AML-193 (cell line): Measurements from ENCODE around the gene APOO.
"Not testable (repeated sequence)": the region's sequence is repeated elsewhere in the genome, so short reads cannot be mapped to it uniquely, and the experiment has no call there.

Source experiments
- DNase-seq, 2 experiments: peaks; one replicate each; lab custom pipeline; 2025; lab: John Stamatoyannopoulos, UW

The APOO gene

DNA sequence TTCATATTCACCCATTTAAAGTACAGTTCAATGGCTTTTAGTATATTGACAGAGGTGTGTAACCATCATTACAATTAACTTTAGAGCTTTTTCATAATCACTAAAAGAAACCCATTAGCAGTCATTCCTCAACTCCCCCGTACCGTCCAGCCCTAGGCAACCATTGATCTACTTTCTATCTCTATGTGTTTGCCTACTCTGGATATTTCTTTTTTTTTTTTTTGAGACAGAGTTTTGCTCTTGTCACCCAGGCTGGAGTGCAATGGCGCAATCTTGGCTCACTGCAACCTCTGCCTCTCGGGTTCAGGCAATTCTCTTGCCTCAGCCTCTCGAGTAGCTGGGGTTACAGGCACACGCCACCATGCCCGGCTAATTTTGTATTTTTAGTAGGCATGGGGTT is 48.5 kb downstream of the APOO start:
- DNase-seq, result not testable (repeated sequence)

DNA sequence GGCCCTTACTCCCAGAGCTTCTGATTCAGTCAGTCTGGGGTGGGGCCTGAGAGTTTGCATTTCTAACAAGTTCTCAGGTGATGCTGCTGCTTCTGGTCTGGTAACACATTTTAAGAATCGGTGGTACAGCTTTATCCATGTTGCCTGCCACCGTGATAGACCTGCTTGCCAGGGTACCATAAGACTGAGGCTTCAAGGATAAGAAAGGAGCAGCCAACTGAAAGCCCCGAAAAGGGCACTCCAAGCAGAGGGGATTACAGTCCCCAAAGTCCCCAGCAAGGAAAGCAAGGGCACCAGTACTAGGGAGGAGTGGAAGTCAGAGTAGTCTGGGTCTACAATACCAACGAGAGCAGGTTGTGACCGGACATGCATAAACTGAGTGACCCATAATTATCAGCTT is 49.8 kb downstream of the APOO start:
- no peak for DNase-seq

DNA sequence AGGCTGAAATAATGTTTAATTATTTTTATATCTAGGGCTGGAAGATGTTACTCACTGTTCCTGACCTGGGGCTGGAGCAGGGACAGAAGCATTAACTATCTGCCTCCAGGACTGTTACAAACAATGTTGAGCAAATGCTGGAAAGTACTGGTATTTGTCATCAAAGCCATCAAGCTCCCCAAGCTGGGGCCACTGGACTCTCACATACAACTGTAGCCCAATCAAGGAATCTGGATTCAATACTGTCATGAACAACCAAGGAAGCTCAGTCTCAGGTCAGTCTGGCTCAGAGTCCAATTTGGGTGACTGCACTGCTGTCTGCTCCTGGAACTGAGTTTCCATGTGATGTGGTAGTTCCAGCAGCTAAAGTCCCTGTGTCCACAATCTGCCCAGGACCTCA is 50.4 kb downstream of the APOO start:
- no peak for DNase-seq

DNA sequence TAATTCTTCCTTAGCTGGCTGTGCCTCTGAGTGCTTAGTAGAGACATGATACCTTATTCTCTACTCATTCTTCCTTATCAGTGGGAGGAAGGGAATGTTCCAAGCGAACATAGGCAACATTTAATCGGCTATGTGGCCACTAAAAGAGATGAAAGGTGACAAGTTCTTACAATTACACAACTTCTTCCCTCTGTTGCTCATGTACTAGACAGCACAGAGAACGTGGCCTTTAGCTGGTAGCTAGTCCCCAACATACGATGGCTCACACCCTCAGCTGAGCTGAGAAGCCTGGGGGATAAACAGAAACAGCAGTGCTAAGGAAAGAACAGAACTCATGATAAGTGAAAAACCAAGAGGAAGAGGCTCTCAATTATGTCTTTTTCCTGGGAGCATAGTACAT is 52.2 kb downstream of the APOO start:
- no peak for DNase-seq

DNA sequence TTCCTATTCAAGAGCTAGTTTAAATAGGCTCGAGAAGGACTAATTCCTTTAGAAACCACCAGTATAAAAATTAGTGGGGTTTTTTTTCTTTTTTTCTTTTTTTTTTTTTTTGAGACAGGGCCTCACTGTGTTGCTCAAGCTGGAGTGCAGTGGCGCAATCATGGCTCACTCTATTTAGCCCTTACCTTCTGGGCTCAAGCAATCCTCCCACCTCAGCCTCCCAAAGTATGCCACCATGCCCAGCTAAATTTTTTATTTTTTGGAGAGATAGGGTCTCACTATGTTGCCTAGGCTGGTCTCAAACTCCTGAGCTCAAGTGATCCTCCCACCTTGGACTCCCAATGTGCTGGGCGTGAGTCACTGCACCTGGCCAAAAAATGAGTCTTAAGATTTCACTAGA is 52.8 kb downstream of the APOO start:
- DNase-seq, result peak; percentile 8 to 25

DNA sequence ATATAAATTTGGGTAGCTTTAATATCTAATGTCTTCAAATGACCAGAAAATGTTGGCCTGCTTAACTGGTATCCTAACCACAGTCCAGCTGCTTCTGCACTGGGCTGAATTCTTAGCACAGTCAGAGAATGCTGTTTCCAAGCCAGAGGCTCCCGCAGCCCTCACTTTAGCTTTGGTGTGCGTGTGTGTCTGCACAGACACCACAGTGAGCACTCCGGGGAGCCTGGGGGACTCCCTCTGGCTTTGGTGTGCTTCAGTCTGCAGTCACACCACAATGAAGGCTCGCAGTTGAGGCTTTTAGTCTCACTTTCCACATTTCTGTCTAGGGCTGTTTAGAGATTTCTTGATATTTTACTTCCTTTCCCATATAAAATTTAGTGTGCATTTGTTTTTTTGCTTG is 53.6 kb downstream of the APOO start:
- no peak for DNase-seq

DNA sequence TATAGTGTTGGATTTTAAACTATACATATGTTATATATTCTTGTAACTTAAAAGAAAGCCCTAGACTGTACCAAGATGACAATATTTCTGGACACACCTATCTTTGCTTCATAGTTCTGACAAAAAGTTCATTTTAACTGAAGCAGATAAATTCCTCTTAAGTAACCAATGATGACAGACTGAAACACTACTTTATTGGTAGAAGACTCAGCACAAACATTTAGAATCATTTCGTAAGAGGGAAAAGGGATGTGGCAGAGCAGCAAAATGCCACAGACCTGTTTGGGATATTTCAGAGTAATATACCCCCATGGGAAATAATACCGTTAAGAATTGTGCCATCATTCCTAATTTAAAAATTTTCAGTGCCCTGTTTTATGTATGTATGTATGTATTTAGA is 56.2 kb downstream of the APOO start:
- DNase-seq, result peak; percentile 29 to 44

DNA sequence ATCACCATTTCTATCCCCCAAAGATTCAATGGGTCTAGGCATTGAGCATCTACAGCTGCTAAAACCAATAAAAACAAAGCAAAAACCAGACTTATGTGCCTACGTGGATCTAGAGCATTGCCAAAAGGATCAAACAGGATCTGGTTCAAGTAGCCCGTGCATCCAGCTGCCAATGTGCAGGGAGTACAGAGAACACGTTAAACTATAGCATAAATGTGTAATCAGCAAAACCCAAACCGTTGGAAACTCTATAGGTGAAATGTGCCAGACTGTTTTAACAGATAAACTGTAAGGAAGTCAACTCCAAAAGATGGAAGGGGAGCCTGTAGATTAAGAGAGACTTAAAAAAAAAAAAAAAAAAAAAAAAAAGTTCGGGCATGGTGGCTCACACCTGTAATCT is 58.5 kb downstream of the APOO start:
- DNase-seq, result no peak

DNA sequence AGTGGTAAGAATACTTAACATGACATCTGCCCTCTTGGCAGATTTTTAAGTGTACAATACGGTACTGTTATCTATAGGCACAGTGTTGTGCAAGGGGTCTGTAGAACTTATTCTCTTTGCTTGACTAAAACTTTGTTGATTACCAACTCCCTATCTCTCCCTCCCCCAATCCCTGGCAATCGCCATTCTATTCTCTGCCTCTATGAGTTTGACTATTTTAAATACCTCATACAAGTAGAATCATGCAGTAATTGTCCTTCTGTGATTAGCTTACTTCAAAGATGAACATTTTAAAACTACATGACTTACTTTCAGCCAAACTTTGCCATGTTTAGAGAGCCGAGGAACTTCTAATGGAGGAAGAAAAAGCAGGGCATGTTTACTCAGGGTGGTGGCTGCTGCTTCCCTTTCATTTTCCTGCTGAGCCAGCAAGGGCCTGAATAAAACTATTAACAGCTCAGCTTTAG is 62.4 kb downstream of the APOO start:
- no peak for DNase-seq

DNA sequence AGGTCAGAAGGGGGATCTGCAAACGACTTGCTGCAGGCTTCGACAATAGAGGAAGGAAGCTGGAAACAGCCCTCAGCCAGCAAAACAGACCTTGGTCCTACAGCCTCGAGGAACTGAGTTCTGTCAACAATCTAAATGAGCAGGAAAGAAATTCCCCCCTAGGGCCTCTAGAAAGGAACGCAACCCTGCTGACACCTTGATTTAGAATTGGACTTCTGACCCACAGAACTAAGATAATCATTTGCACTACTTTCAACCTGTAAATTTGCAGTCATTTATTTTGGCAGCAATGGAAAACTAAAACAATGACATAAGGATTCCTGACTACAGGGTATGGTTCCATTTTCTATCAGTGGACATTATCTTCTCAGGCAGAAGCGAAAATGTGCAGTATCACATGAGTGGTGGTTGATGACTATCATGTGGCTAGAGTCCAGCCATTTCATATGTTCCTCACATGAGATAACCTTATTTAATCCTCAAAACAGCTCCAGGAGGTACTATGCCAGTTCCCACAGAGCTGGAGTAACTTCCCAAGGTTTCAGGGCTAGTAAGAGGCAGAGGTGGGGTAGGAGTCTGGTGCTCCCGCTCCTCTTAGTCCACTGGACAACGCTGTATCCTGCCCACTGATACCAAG is 63.1 kb downstream of the APOO start:
- peak; percentile 16 to 28 for DNase-seq

DNA sequence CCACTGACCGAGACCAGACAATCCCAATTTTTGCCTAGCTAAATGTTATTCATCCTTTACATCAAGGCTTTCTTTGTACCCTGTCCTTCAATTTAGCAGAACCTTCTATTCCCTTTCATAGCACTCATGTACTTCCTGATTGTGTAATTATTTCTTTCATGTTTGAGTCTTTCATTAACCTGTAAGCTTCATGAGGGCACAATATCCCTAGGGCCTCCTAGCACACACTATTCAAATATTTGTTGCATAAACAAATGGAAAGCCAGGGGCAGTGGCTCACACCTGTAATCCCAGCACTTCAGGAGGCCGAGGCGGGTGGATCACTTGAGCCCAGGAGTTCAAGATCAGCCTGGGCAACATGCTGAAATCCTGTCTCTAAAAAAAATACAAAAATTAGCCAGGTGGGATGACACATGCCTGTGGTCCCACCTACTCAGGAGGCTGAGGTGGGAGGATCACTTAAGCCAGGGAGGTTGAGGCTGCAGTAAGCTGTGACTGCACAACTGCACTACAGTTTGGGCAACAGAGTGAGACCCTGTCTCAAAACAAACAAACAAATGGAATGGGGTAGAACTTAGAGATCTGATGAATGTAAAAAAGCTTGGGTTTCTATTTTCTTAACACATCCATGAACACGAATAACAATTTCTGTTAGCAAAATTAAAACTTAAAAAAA is 65.8 kb downstream of the APOO start:
- no peak for DNase-seq

DNA sequence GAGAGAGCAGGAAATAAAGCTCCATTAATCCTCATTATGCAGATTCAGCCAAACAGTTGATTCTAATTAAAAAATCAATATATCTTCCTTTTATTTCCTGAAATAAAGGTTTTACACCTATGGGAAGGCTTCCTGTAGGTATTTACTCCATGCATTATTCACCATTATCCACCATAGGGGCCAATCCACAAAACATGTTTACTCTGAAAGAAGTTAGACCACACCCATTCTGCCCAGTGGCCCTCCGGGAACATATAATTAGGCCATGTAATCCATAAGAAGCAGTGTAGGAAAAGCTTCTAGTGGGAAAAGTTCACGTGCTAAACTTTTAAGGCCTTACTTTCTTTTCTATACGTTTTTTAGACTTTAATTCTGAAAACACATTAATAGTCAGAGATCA is 67.1 kb downstream of the APOO start:
- DNase-seq, result no peak

DNA sequence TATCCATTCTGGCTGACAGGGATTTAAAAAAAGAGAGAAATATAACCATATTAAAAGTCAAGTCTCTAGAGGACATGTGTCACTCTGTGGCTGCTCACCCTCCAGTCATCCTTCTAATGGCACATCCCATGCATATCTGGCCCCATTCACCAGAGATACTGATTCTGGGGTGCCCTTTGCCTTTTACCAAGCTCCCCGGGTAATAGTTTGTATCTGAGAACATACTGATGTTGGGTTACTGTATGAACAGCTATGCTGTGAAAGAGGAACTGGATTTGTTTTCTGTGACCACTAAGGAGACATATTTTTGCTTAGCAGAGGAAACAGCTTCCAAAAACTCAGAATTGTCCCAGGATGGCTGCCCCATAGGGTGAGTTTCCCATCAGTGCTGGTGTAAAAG is 68.8 kb downstream of the APOO start:
- peak in 1 of 2 experiments; percentile 12 for DNase-seq

DNA sequence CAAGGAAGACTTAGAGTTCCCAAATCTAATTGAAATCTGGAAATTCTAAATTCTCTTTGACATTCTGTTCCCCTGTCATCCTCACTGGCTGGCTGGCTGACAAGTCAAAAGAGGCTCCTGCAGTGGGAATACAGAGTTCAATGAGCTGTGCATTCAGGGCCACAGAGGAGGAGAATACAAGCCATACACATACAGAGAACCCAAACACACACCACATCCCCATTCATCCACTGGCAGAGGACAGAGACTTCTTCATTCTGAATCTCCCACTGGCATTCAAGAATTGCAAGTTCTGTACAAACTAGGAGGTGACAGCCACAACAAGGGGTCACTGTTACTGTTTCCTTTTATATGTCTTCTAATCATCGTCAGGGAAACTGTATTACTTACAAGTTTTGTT is 75.0 kb downstream of the APOO start:
- no peak for DNase-seq

DNA sequence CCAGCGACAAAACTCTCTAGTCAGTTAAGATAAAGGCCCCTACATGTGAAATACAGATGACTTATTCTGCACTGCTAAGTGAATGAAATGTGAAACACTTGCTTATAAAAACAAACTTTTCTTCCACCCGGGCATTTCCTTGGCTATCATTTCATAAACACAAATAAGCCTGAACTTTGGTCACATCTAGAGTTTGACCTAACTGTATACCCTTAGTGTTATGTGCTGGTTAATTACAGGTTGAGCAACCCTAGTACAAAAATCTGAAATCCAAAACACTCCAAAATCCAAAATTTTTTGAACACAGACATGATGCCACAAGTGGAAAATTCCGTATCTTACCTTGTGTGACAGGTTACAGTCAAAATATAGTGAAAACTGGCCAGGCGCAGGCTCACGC is 78.9 kb downstream of the APOO start:
- DNase-seq, result no peak

DNA sequence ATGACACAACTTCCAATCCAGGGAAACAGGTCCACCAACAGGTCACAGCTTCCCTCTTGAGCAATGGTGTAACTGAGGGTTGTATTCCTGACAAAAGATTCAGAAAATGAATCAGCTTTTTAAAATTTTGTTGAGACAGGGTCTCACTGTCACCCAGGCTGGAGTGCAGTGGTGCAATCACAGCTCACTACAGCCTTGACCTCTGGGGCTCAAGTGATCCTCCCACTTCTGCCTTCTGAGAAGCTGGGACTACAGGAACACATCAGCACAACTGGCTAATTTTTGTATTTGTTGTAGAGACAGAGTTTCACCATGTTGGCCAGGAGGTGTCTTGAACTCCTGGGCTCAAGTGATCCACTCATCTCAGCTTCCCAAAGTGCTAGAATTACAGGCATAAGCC is 81.1 kb downstream of the APOO start:
- DNase-seq, result no peak

DNA sequence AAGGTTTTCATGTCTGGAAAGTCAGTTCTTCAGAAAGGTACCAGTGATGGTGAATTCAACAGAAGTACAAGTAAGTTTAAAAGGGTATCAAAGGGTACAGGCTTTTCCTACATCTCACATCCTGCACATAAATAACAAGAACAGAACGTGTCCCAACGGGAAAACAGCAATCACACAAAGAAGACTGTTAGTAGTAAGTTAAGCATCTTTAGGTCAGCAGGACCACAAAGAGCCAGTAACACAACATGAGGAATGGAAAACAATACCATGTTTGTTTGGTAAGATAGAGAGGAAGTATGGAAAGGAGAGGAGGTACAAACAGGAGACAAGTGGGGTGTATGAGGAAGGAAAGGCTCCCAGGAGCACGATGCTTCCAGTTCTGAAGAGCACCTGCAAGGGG is 81.5 kb downstream of the APOO start:
- no peak for DNase-seq

DNA sequence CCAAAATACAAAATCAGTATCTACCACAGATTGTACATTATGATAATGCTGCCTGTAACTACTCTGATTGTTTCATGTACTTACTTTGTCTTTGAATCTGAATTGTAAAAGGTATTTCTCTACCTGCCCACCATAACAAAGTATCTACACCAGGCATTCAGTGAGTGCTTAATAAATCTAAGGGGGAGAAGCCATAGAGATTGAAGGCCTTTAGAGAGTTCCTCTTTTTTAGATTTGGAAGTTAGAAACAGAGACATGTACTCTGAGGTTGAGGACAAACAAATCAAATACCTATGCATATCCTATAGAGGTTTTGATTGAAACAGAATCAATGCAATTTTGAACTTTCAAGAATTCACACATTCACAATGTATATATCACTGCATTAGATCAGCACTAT is 82.1 kb downstream of the APOO start:
- DNase-seq, result no peak

DNA sequence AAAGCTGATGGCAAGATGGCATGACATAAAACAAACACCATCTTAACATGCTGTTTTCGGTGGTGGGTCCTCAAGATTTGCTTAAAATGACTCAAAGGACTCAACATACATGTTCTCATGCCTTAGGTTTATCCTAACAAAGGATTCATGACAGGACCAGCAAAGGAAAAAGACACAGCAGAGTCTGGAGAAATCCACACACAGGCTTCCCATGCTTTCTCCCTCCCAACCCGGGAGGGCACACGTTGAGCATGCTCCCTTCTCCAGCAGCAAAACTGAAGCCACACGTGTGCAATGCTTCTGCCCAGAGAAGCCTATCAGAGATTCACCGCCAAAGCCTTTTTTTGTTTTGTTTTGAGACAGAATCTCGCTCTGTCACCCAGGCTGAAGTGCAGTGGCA is 84.9 kb downstream of the APOO start:
- DNase-seq, result no peak

DNA sequence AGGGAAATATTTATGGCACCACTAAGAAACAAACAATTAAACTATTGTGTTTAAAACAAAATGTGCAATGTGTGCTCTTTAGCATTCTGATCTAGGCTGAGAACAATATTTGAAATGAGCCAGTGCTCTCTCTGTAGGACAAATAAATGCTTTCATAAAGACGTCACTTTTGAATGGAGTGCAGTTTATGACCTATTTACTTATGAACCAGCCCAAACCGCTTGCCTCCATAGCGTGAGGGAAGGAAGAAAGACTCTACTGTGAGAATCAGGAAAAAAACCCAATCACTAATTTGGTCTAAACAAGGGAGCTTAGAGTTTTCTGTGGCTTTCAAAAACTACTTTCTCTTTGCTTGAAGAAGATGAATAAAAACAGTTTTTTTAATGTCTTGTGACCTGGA is 85.3 kb downstream of the APOO start:
- DNase-seq, result no peak

DNA sequence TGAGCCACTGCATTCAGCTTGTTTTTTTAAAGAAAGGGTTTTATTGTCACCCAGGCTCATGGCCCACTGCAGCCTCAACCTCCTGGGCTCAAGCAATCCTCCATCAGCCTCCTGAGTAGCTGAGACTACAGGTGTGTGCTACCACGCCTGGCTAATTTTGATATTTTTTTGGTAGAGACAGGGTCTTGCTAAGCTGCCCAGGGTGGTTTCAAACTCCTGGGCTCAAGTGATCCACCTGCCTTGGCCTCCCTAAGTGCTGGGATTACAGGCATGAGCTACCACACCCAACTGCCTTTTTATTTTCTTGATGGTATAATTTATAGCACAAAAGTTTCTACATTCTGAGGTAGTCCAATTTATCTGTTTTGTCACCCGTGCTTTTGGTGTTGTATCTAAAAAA is 85.9 kb downstream of the APOO start:
- no peak for DNase-seq

DNA sequence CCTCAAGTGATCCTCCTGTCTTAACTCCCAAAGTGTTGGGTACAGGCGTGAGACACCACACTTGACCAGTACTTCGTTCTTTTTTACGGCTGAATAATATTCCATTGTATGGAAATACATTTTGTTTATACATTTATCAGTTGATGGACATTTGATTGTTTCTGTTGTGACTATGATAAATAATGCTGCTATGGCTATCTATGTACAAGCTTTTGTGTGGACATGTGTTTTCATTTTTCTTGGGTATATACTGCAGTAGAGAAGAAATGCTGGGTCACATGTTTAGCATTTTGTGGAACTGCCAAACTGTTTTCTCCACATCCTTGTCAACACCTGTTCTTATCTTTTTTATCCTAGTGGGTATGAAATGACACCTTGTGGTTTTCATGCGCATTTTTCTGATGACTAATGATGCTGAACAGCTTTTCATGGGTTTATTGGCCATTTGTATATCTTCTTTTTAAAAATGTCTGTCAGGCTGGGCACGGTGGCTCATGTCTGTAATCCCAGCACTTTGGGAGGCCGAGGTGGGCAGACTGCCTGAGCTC is 87.4 kb downstream of the APOO start:
- no peak for DNase-seq

DNA sequence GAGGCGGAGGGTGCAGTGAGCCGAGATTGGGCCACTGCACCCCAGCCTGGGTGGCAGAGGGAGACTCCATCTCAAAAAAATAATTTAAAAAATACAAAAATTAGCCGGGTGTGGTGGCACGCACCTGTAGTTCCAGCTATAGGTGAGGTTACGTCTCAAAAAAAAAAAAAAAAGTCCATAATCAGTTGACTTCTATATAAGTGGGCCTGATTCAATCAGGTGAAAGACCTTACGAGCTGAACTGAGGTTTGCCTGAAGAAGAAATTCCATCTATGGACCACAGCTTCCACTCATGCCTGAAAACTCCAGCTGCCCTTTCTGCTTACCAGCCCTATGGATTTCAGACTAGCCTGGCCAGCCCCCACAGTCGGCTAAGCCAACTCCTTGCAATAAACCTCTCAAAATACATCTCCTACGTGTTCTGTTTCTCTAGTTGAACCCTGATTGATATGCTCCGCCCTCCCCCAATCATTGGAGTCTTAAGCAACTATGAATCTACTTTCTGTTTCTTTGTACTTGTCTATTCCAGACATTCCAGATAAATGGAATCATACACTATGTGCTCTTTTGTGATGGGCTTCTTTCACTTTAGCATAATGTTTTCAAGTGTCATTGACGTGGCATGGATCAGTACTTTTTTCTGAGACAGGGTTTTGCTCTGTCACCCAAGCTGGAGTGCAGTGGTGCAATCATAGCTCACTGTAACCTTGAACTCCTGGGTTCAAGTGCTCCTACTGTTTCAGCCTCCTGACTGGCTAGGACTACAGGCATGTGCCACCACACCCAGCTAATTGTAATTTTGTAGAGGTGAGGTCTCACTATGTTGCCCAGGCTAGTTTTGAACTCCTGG is 88.1 kb downstream of the APOO start:
- DNase-seq, result no peak
